ENCODE results near the gene ENTREP1. TPM values are rescaled to one million over a fixed set of nuclear protein-coding genes. Genes with fewer than 3 reads are reported as not detected.

The ENTREP1 gene
- total RNA-seq, 4 donors from 2014 or later: 88.1 to 127 (median 117) TPM

DNA sequence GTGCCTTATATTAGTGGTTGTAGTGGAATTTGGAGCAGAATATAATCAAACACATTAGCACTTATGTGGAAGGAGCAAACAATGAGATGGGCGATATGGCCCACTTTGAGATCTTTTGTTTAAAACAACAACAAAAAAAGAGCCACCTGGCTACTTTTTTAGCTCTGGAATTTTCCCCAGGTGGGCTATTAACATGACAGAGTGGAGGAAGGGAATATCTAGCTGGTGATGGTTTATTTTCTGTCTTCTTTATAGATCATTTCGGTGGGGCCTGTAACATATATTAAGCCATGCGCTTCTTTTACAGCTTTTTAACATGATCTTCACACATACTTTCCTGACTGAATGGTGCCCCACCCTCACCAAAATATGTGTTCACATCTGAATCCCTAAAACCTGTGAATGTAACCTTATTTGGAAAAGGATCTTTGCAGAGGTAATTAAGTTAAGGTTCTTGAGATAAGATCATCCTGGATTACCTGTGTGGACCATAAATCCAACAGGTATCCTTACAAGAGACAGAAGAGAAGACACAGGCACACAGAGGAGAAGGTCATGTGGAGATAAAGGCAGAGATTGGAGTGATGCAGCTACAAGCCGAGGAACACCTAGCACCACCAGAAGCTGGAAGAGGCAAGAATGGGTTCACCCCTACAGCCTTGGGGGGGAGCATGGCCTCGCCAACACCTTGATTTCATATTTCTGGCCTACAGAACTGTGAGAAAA is 16.6 kb upstream of the ENTREP1 start:
- H3K4me3 ChIP-seq (replicated peaks in 1 of 3): no peak overlapping the region
- DNase-seq: no peak
- no peaks in the 10 kb centered on the region for H3K27me3 ChIP-seq
- TF ChIP-seq, protein P1, sequence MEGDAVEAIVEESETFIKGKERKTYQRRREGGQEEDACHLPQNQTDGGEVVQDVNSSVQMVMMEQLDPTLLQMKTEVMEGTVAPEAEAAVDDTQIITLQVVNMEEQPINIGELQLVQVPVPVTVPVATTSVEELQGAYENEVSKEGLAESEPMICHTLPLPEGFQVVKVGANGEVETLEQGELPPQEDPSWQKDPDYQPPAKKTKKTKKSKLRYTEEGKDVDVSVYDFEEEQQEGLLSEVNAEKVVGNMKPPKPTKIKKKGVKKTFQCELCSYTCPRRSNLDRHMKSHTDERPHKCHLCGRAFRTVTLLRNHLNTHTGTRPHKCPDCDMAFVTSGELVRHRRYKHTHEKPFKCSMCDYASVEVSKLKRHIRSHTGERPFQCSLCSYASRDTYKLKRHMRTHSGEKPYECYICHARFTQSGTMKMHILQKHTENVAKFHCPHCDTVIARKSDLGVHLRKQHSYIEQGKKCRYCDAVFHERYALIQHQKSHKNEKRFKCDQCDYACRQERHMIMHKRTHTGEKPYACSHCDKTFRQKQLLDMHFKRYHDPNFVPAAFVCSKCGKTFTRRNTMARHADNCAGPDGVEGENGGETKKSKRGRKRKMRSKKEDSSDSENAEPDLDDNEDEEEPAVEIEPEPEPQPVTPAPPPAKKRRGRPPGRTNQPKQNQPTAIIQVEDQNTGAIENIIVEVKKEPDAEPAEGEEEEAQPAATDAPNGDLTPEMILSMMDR (IDR thresholded peaks at IDR 0.05): no peak
- no peak for TF ChIP-seq POLR2A (IDR thresholded peaks at IDR 0.05)
- H3K36me3 ChIP-seq: no peaks in the 10 kb centered on the region
- H3K9me3 ChIP-seq: no peaks in the 10 kb centered on the region
- WGBS, 2 donors: 66 to 71% methylated on average over 5 of the region's 5 CpGs
- H3K4me1 ChIP-seq: peaks cover 25 to 41% of the 10 kb centered on the region in 2 donors
- intact Hi-C loops (cut with DNase I): no loop called here
- H3K27ac ChIP-seq: peak overlapping the region; percentile 90 to 97 (median 96)

DNA sequence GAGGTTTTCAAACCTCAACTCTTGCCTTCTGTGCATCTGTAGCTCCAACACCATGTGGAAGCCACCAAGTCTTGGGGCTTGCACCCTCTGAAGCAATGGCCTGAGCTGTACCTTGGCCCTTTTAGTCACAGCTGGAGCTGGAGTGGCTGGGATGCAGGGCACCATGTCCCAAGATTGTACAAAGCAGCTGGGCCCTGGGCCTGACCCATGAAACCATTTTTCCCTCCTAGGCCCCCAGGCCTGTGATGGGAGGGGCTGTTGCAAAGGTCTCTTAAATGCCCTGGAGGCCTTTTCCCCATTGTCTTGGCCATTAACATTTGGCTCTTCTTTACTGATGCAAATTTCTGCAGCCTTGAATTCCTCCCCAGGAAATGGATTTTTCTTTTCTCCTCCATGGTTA is 11.8 kb upstream of the ENTREP1 start:
- intact Hi-C loops (cut with DNase I): no loop called here
- Histone ChIP-seq H3K9me3 (no peaks in the 10 kb centered on the region), H3K36me3 (no peaks in the 10 kb centered on the region), H3K4me1 (peaks cover 11 to 25% of the 10 kb centered on the region in 2 donors), H3K4me3 (replicated peaks in 1 of 3) (no peak overlapping the region), H3K27ac (no peak overlapping the region), H3K27me3 (no peaks in the 10 kb centered on the region)
- TF ChIP-seq, protein P1 (IDR thresholded peaks at IDR 0.05): no peak
- no peak for TF ChIP-seq POLR2A (IDR thresholded peaks at IDR 0.05)
- DNase-seq: no peak

DNA sequence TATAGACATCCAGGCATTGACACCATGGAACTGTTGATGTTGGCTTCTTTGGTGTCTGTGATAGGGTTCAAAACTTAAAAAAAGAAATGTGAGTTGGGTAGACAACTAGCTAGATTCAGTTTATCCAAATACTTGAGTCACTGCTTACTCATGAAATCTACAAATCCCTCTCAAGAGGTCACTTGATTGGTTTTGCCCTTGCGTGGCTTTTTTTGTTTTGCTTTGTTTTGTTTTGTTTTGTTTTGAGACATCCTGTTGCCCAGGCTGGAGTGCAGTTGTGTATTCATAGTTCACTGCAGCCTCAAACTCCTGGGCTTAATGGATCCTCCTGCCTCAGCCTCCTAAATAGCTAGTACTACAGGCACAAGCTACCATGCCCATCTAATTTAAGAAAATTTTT is 10.5 kb upstream of the ENTREP1 start:
- DNase-seq: no peak
- Histone ChIP-seq H3K4me3 (replicated peaks in 1 of 3) (no peak overlapping the region), H3K9me3 (no peaks in the 10 kb centered on the region), H3K36me3 (no peaks in the 10 kb centered on the region), H3K4me1 (peaks cover 2 to 12% of the 10 kb centered on the region in 2 donors), H3K27me3 (no peaks in the 10 kb centered on the region), H3K27ac (peak overlapping the region in 2 of 3 donors; percentile 21 to 36)
- WGBS, 2 donors: 31 to 37% methylated on average over 1 of the region's 1 CpG
- intact Hi-C loops (cut with DNase I): no loop called here
- TF ChIP-seq, protein P1 (IDR thresholded peaks at IDR 0.05): no peak
- no peak for TF ChIP-seq POLR2A (IDR thresholded peaks at IDR 0.05)

DNA sequence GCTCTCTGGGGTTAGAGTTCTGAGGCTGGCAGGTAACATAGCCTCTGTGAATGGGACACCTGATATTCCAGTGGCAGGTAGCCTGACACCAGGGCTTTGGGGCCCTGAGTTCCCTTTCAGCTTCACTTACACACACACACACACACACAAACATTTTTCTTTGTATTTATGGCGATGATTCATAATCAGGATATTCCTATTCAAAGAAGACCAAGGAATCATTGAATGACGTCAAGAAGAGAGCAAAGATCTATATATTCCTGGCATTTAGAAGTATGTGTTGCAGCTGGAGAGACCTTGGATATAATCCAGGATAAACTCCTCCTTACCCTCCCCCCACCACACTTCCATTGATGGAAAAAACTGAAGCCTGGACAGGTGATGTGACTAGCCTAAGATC is 7.9 kb upstream of the ENTREP1 start:
- Histone ChIP-seq H3K4me3 (replicated peaks in 1 of 3) (no peak overlapping the region), H3K27ac (no peak overlapping the region), H3K27me3 (no peaks in the 10 kb centered on the region), H3K4me1 (peaks cover 3 to 5% of the 10 kb centered on the region in 2 donors), H3K9me3 (no peaks in the 10 kb centered on the region), H3K36me3 (no peaks in the 10 kb centered on the region)
- no peak for TF ChIP-seq POLR2A (IDR thresholded peaks at IDR 0.05)
- TF ChIP-seq, protein P1 (IDR thresholded peaks at IDR 0.05): no peak
- 92 to 96% methylated on average over 2 of the region's 2 CpGs for WGBS, 2 donors
- DNase-seq: no peak
- intact Hi-C loops (cut with DNase I): no loop called here

DNA sequence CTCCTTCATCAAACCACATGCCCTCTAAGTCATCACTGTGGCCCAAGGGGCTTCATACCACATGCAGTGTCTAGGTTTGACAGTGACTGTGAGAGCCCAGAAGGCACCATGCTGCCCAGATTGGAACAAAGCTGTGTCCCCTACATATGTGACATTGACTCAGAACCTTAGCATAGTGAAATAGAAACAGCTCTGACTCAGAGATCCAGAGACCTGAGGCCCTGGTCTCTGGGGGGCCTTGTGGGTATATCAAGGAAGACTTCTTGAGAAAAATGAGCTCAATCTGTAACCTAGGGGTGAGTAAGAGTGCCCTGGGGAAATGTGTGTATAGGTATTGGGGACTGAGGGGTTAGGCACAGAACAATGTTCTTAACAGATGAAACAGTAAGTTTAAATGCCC is 7.1 kb upstream of the ENTREP1 start:
- Histone ChIP-seq H3K36me3 (no peaks in the 10 kb centered on the region), H3K27ac (no peak overlapping the region)

More for the DNA sequence above, 7.1 kb upstream of the ENTREP1 start:
- Histone ChIP-seq H3K9me3 (no peaks in the 10 kb centered on the region), H3K4me3 (replicated peaks in 1 of 3) (no peak overlapping the region), H3K27me3 (no peaks in the 10 kb centered on the region), H3K4me1 (peaks cover 5 to 6% of the 10 kb centered on the region in 2 donors)
- intact Hi-C loops (cut with DNase I): no loop called here
- no peak for DNase-seq
- TF ChIP-seq, protein P1 (IDR thresholded peaks at IDR 0.05): no peak
- no peak for TF ChIP-seq POLR2A (IDR thresholded peaks at IDR 0.05)
